Regular cardiac myocyte (primary cell): ENCODE measurements around the gene CFHR5. TPM values are rescaled to one million over a fixed set of nuclear protein-coding genes. Genes with fewer than 3 reads are reported as not detected.

Source experiments
- total RNA-seq: library from RNA; depleted of rRNA; stranded (reverse); fragments of >200 nt; gene quantifications from 2 replicates; pipeline ENCODE4 v1.2.3, GENCODE V29; 2014

Gene CFHR5
- not detected in 2 replicates for total RNA-seq

DNA sequence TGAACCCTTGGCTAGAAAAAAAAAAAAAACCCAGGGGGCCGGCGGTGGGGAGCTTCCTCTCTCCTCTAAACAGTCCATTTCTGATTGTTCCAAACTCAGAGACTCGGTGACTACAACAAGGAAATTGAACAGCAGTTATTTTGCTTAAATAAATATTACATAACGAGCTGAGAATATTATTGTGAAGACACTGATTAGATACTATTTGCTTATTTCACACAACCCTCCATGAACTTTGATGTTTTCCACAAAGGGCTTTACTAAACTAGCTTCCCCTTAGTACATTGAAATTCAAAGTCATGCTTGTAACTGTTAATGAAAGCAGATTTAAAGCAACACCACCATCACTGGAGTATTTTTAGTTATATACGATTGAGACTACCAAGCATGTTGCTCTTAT is at the start of gene CFHR5:
Gene CFHR5 (plus strand): TSS at position 279 of the 400 bp plus-strand sequence. CDS start 109 bp downstream, at position 388.

GRCh38 chr1:196943568-196943967 is 33.8 kb upstream of the CFHR5 start, which contains the start of gene CFHR2:
Gene CFHR2, plus strand, starts transcription at chr1:196943738. Its CDS starts 143 bp downstream, at chr1:196943881.

Other genes with a start within 250 kb of the CFHR5 start
- gene CFHR3, start 202.7 kb upstream of the CFHR5 start, total RNA-seq: not detected in 2 replicates
- gene CFHR1, start 157.8 kb upstream of the CFHR5 start, total RNA-seq: 0.19 and 0.56 TPM in 2 replicates
- not detected in 2 replicates for gene CFHR4, start 89.5 kb upstream of the CFHR5 start, total RNA-seq
- not detected in 2 replicates for gene CFHR2, start 33.8 kb upstream of the CFHR5 start, total RNA-seq
- gene F13B, start 89.7 kb downstream of the CFHR5 start, total RNA-seq: under 0.01 TPM in 1 of 2 replicates, not detected in the other
- 4.8 and 37.6 TPM in 2 replicates for gene ASPM, start 169.1 kb downstream of the CFHR5 start, total RNA-seq
- 14.6 and 22.0 TPM in 2 replicates for gene ZBTB41, start 223.7 kb downstream of the CFHR5 start, total RNA-seq